Suppressor macrophage (primary cell): ENCODE measurements around the gene PALD1.

ENCODE experiments used
- DNase-seq, 4 experiments: peaks; one replicate each; pipeline ENCODE4 v3.0.0-alpha.2; 2020 to 2022

Gene PALD1

DNA sequence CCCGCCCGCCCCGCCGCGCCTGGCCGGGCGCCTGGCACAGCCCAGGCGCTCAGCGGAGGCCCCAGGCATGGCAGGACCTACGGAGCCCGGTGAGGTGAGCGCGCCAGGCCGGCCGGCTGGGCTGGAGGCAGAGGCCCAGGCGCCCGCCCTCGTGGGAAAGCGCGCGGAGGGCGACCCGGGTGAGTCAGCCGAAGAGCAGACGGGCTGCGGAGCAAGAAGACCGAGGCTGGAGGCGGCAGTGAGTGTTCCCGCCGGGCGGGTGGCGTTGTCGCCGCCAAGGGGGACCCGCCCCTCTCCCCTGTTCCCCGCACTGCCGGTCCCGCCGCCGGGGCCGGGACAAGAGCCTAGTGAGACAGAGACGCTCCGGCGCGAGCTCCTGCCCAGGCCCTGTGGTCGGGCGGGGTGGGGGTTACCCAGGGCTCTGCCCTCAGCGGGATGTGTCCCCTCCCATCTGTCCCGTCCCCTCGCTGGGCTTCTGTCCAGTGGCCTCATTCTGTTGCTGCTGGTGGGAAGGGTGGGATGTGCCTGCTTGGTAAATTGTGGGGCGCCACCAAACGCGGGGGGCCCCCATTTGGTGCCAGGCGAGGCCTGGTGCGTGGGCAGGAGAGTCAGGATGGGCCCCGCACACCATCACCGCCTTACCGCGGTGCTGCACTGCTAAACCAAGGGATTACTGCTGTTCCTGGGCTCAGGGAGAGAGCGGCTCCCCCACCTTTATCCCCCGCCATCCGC, 20.1 kb upstream of the PALD1 start:
- peak; percentile 74 to 88 (median 82) for DNase-seq

DNA sequence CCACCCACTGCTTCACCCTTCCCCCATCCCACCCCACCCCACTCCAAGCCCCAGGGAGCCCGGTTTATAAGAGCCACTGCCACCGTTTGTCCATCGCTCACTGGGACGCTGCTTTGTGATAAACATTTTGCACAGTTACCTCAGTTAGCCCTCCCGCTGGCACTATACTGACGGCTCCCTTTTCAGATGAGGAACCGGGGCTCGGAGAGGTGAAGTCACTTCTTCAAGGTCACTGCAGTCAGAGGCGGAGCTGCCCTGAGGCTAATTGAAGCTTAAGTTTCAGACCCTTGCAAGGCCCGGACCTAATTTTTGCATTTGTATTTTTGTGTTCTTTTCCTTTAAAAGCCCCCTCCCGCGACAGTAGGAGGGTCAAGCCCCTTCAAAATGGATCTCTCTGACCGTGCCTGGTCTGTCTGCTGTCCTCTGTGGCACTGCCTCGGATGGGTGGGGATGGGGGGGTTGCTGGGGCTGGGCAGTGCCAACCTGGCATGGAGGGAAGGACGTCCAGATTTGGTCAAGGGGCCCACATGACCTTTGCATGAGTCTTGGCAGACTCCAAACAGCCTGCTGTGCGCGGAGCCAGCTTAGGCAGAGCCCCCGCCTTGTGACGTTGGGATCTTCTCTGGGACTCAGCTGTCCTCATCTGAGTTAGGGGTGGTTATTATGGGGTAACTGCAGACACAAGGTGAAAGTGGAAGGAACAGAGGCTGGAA, 19.4 kb upstream of the PALD1 start:
- peak; percentile 24 to 65 (median 56) for DNase-seq

DNA sequence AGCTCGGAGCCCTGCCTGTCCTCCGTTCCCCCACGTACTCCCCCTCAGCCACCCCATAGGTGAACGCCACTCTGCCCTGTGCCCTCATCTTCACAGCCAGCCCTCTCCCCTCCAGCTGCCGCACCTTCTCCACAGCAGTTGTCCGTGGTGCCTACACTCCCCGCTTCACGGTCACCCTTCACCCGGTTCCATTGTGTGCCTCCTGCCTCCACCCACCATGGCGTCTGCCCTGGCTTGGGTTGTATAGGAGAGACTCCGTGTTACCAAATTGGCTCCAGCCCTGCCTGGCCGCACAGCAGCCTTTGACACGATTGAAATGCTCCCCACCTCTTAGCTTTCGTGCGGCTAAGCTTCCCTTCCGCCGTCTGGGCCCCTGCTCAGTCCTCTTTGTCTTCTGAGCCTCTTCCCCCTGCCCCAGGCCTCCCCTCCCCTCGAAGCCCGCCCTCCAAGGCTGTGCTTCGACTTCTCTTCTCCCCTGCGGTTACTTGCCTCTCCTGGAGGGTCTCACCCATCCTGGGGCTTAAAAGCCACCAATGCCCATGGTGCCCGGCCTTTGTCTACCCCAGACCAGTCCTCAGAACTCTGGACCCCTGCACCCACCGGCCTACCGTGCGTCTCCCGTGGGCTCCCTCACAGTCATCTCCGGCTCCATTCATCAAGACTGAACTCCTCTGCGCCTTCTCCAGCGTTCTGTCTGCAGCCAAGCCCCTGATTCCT, 18.6 kb upstream of the PALD1 start:
- no peak for DNase-seq

DNA sequence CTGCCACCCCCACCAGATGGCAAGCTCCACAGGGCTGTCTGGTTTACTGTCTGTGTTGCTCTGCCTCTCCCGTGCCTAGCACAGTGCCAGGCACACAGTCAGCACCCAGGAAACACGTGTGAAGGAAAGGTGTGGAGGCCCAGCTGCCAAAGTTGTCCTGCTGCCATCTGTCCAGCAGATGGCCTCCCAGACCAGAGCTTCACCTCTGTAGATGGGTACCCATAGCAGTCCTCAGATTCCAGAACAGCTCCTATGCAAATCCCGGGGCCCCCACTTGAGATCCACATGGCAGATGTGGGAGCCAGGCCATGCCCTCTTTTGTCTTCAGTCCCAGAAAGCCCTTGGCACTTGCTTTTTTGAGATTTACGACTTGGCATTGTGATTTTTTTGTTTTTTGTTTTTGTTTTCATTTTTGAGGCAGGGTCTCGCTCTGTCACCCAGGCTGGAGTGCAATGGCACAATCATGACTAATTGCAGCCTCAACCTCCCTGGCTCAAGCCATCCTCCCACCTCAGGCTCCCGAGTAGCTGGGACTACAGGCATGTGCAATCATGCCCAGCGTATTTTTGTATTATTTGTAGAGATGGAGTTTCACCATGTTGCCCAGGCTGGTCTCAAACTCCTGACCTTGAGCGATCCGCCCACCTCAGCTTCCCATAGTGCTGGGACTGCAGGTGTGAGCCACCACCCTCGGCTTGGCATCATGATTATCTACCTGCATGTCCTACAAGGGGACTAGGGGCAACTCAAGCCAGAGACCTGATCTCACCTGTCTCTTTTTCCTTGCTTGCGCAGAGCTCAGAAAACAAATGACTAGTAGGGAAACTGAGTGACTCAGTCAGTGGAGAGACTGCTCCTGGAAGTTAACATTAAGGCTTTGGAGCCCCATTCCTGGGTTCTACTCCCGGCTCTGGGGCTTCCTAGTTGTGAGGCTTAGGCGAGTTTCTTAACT, 16.9 kb upstream of the PALD1 start:
- DNase-seq: peak; percentile 56 to 76 (median 70)

DNA sequence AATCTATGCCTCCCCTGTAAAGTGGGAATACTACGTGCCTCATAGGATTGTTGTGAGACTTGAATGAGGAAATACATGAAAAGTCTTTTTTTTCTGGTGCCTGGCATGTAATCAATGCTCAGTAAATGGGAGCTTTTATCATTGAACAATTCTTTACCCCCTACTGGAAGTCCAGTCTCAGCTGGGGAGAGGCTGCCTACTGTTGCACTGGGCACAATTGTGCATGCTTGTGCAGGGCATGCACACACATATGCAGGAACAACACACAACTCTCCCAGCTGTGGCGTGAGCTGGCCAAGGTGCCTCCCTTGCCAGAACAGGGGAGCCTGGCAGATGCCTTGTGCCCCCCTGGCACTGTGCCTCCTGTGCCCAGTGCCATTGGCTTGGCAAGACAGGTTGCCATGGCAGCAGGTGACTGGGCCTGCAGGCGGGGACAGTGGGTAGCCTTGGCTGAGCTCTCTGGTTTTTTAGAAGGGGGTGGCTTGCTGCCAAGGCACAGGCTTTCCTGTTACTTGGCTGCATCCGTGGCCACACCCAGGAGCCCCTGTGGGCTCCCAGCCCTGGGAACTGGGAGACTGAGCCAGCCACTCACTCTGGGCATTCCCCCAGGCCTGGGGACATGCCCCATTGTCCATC, 16.1 kb upstream of the PALD1 start:
- DNase-seq: no peak

DNA sequence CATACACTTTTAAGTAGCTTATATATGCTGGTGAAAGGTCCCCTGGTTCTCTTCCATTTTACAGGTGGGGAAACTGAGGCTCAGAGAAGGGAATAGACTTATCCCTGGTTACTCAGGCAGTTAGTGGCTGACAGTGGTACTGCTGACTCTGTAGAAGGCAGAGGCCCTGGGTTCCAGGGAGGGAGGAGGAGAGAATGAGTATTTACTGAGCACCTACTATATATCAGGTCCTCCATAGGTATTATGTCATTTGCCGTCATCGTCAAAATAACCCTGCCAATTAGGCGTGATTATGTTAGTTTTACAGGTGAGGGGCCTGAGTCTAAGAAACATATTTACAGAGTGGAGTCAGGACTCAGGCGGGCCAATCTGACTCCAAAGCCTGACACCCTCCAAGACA, 13.3 kb upstream of the PALD1 start:
- no peak for DNase-seq

DNA sequence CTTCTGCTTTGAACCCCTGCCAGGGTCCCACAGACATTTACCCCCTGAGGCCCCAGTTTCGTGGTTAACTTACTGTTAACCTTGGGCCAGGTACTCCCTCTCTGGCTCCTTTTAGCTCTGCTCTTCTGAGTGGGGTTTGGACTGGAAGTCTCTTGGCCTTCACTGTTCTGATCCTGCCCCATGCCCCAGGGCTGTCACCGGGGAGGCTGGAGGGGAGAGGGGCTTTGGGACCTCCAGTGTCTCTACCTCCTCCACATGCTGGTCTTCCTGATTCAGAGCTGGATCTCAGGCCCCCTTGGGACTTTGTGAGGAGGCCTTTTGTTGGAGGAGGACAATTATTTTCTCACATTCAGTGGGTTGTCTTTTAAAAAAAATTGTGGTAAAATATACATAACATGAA, 12.7 kb upstream of the PALD1 start:
- no peak for DNase-seq

DNA sequence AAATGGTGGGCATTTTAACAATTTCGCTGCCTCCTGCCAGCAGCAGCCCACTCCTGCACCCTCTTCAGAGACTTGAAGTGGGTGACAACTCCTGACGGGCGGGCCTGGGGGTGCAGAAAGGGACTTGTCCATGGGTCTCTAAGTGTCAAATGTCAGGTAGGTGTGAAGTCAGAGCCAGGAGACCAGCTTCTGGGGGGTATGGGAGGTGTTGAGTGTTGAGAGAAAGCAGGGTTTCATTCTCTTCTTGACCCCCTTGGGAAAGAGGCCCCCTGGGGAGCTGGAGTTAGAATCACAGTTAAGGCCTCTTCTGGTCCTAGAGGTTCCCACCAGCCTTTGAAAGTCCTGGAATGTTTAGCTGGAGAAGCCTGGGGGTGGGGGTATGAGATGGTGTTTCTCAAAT, 11.6 kb upstream of the PALD1 start:
- DNase-seq: no peak

DNA sequence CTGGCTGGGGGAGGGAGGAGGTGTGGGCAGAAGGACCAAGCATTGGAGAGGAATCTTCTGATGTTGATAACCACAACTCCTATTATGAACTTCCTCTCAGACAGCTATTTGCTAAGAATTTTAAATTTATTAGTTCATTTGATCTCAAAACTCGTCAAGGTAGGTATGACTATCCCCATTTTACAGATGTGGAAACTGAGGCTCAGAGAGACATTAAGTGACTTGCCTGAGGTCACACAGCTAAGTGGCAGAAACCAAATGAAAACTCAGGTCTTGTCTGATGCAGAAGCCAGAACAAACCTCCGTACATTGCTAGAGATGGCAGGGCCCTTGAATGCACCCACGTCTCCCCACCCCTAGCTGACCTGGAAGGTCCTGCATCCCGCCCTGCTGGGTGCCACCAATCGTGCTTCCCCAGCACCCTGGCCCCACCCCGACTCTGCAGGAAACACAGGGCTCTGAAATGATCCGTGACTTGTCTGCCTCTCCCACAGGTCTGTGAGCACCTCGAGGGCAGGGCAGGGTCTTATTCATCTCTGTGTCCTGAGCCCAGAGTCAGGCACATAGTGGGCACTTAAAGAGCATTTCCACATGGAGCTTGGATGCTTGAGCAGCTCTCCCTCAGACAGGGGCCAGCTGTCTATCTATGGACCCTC, 5.6 kb upstream of the PALD1 start:
- DNase-seq: no peak

DNA sequence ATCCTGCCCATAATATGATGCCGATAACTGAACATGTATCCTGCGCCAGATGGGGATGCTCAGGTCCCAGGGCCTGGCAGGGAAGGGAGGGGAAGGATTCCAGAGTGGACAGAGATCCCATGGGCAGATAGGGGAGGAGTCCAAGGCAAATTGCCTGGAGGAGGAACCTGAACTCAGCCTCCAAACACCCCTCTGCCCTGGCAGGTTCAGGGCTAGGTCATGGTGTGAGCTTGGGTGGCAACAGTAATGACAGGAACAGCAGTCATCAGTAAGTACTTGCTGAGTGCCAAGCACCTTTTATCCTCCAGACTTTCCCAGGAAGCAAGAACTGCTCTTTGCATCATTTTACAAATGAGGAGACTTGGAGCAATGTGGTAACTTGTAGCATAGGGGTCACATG, 3.8 kb upstream of the PALD1 start:
- no peak for DNase-seq

DNA sequence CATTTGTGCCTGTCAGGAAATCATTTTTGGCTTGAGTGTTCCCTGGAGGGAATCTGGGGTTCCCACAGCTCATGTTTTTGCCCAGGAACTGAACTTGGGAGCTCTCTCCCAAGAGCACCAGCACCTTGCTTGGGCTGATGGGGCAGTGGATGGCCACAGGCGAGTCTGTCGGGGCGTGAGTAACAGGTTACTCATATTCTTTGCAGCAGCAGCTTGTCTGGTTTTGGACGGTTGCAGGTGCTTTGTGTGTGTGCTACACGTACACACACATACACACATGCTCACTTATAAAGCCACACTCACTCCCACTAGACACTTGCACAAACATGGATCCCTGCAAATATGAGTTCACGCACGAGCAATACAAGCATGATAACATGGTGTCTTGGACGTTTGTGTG, 2.9 kb upstream of the PALD1 start:
- no peak for DNase-seq

DNA sequence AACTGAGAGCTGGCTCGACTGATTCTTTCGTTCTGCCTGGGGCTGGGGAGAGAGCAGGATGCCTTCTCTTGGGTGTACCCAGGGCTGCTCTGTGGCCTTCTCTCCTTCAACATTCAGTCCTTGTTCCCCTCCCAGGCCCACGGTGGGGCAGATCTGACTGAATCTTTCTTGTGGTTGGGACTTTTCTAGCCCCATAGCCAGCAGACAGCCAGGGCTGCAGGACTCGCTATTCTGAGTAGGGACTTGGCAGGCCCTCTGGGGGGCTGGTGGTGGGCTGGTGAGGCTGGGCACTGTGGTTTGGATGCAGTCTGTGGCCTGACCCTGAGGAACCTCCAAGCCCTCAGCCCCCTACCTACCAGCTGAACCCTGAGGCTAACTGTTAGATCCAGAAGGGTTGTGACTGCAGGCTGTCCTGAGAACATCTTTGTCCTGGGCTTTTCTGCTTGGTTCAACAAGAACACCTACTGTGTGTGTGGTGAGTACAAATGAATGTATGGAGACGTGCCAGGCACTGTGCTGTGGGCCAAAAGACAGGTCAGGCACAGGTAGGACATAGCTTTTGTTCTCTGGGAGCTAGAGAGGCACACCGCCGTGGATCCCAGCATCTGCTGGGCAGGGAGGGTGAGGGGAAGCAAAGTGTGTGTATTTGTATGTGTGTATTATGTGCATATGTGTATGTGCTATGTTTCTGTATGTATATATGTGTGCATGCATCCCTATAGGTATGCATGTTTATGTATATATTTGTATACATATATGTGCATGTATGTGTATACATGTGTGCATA, 2.1 kb upstream of the PALD1 start:
- no peak for DNase-seq

DNA sequence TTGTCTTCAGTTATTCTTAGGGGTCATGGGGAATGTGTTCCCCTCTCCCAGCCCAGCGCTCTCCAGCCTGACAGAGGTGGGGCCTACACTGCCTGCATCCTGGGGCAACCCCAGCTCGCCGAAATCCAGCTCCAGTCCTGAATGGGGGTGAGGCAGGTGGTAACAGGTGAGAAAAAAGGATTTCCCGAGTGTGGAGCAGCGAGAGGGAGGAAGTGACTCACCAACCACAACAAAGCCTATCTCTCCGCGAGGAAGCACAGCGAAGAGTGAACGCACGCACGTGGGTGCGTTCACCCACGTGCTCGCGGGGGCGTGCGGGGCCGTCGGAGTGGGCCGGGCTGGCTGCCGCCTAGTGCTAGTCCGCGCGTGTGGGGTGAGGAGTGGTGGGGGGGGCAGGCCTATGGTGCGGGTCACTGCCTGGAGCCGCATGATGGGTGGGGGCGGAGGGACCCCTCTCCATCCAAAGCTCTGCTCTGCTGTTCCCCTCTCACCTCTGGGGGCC, 855 bp upstream of the PALD1 start:
- DNase-seq: peak in 2 of 4 experiments; percentile 19 to 42

DNA sequence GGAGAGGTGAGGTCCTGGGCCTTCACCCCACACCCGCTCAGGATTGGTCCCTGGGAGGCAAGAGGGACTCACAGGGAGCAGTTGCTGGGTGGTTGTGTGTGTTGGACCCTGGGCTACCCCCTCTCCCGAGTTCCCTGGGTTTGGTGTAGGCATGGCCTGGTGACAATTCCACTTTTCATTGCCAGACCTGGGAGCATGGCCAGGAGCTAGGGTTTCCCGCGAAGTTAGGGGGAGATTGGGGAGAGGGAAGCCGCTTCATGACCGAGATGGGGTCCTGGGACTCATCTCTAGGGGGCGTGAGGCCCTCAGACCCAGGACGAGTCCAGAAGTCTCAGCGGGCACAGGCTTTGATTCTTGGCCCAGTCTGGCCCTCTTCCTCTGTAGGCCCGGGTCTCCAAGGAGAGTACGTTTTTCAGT, 606 bp downstream of the PALD1 start:
- no peak for DNase-seq

DNA sequence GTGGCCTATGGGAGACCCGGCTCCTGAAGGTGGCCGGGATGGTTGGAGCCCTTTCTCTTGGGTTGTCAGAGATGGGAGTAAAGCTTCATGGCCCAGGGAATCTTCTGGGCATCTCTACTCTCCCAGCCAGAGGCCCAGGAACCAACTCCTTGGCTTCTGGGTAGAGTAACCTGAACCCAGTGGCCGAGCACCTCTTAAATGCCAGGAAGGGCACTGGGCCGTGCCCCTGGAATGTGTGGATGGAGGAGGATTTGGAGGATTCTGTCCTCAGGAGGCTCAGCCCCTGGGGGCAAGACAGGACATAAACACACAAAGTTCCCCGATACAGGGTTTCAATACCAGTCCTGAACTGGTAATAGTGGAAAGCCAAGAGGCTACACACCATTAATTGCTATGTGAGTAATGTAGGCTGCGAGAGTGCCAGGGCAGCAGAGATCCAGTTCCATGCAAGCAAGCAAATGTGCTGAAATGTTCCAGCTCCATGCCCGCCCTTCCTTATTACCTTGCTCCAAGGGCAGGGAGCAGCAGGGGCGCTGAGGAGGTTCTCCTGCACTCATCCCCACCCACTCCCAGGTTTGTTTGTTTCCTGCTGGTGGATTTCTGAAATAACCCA, 1.2 kb downstream of the PALD1 start:
- DNase-seq: no peak

DNA sequence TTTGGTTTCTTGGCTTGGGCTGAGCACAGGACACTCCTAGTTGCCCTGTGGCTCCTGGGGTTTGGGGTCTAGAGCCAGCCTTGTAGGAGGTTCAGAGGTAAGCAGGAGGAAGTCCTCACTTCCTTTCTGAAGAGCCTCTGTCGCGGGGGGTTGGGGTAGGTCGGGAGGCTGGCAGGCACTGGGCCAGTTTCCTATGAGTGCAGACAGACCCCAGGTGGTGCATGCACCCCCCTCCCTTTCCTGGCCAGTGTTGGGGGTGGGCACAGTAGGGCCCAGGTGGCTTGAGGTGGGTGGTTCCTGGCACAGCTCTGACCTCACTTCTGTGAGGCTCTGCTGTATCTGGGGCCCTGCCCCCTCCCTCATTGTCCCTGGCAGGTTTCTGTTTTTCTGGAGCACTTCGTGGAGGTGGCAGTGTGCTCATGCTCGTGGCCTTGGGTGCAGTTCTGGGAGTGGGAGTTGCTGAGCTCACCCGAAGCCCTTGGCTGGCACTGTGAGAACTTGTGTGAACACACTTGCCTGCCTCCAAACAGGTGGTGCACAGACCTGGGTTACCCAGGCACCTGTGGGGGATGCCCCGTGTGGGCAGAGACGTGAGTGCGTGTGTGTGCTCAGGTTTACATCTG, 1.8 kb downstream of the PALD1 start:
- no peak for DNase-seq

DNA sequence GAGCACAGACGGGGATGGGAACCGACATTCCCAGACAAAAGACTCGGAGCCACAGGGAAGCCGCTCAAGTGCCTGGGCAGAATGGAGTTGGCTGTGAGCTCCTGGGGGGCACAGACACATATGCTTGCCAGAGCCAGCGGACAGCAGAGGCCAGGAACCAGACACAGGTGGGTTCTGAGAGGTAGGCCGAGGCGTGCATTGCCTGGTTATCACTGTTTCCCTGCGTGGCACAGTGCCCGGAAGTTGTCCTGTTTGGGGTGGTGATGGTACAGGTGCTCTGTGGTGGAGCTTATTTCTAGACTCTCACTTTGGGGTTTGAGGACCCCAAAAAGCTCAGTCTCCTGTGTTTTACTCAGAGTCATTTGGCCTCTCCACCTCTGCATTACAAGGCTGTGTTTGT, 2.5 kb downstream of the PALD1 start:
- DNase-seq: no peak

DNA sequence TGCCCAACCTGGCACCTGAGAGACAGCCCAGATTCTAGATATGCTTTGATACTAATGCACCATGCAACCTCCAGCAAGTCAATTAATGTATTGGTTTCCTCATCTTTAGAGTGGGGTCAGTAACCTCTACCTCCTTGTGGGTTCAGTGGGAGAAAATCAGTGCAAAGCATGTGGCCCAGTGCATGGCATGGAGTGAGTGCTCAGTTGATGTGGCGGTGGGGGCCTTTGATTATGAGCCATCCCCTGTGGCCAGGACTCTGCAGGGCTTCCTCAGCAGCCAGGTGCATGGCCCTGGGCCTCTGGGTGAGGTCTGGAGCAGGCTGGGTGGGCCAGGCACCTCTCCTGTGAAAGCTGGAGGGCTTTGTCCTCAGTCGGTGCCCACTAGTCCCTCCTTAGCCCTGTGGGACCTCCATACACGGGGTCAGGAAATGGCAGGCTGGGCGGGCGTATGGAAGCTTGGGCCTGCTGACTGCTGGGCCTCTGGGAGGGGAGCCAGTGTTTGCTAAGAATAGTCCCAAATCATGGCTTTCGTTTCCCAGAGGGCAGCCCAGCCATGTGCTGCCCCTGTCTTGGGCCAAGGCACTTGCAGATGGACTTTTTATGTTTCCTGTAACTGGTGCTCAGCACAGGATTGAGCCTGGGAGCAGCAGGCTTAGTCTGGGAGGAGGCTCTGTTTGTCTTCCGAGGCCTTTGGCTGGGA, 3.4 kb downstream of the PALD1 start:
- no peak for DNase-seq
